OCI-LY7 (cell line): Measurements from ENCODE around the gene SLC26A9. TPM values are rescaled to one million over a fixed set of nuclear protein-coding genes. Genes with fewer than 3 reads are reported as not detected.

ENCODE experiments used
- BruUV-seq: library from RNA; stranded (reverse); fragments of 400-500 nt; replicated peaks from 2 replicates; lab custom pipeline; 2021; lab: Mats Ljungman, UMichigan
- CTCF ChIA-PET: fragments of 300-600 bp; sonication (Branson Sonifier 250); formaldehyde crosslinking; loops from one replicate; lab custom pipeline; 2022; ENCODE audit warnings: antibody characterized with exemption; ENCODE audit not compliant: unreplicated experiment; lab: Charles Lee
- POLR2A ChIA-PET: fragments of 300-600 bp; sonication (Branson Sonifier 250); formaldehyde crosslinking; loops from one replicate; lab custom pipeline; 2022; ENCODE audit warnings: antibody characterized with exemption; lab: Charles Lee
- DNase-seq: peaks from one replicate; pipeline ENCODE4 v3.0.0-alpha.2; 2015; ENCODE audit warnings: low spot score
- H2AFZ ChIP-seq: fragments of 200-600 bp; sonication (generic), shearing (Covaris generic); 2 replicates; pipeline ENCODE4 v1.6.1; 2014; ENCODE audit warnings: mild to moderate bottlenecking, antibody characterized with exemption, low read length, moderate library complexity
- H3K27ac ChIP-seq: fragments of 200-600 bp; sonication (generic); 2 replicates; pipeline ENCODE4 v1.5.1; 2014; ENCODE audit warnings: mixed run types, low read depth, mild to moderate bottlenecking, moderate library complexity, low read length, inconsistent platforms; ENCODE audit not compliant: poor library complexity, severe bottlenecking
- H3K36me3 ChIP-seq: fragments of 200-600 bp; sonication (generic); 2 replicates; pipeline ENCODE4 v1.6.1; 2014; ENCODE audit warnings: mild to moderate bottlenecking, antibody characterized with exemption, low read length, moderate library complexity, mixed read lengths; ENCODE audit not compliant: insufficient read depth
- H3K4me1 ChIP-seq: fragments of 200-600 bp; sonication (generic); 2 replicates; pipeline ENCODE4 v1.5.1; 2014; ENCODE audit warnings: mild to moderate bottlenecking, low read length; ENCODE audit not compliant: insufficient read depth, poor library complexity, severe bottlenecking
- H3K4me2 ChIP-seq: fragments of 200-600 bp; sonication (generic); 2 replicates; pipeline ENCODE4 v1.6.1; 2014; ENCODE audit warnings: mild to moderate bottlenecking, low read length
- H3K4me3 ChIP-seq: fragments of 200-600 bp; sonication (generic); 2 replicates; pipeline ENCODE4 v1.5.1; 2014; ENCODE audit warnings: mild to moderate bottlenecking, low read depth, low read length; ENCODE audit not compliant: poor library complexity, severe bottlenecking
- H3K79me2 ChIP-seq: fragments of 200-600 bp; sonication (generic); 2 replicates; pipeline ENCODE4 v1.6.1; 2016; ENCODE audit warnings: low read depth, mild to moderate bottlenecking, low read length, moderate library complexity, mixed read lengths; ENCODE audit not compliant: insufficient read depth
- H3K9me2 ChIP-seq: fragments of 200-600 bp; sonication (generic); 2 replicates; pipeline ENCODE4 v1.6.1; 2016; ENCODE audit warnings: mild to moderate bottlenecking, low read length, mixed read lengths; ENCODE audit not compliant: insufficient read depth
- H3K9me3 ChIP-seq: fragments of 200-600 bp; sonication (generic); 2 replicates; pipeline ENCODE4 v1.6.1; 2014; ENCODE audit warnings: mild to moderate bottlenecking, mixed run types, low read length, mixed read lengths
- H4K20me1 ChIP-seq: fragments of 200-600 bp; sonication (generic); 2 replicates; pipeline ENCODE4 v1.6.1; 2014; ENCODE audit warnings: mild to moderate bottlenecking, antibody characterized with exemption, low read length, moderate library complexity, mixed read lengths; ENCODE audit not compliant: insufficient read depth
- CTCF ChIP-seq: fragments of 200-600 bp; sonication (generic); conservative IDR thresholded peaks from 2 replicates; pipeline ENCODE4 v1.5.1; 2014; ENCODE audit warnings: mild to moderate bottlenecking, antibody characterized with exemption, low read length, moderate library complexity, mixed read lengths
- EZH2phosphoT487 ChIP-seq: fragments of 200-600 bp; sonication (generic); IDR thresholded peaks from 2 replicates; pipeline ENCODE4 v1.6.1; 2018; ENCODE audit warnings: low read depth, borderline replicate concordance, mild to moderate bottlenecking, mixed run types, antibody characterized with exemption, low read length, moderate library complexity, mixed read lengths
- intact Hi-C: fragments of 100-400 bp; cut with micrococcal nuclease; formaldehyde crosslinking; loops from one replicate; pipeline ENCODE4 v1.10.0; 2022; ENCODE audit not compliant: unreplicated experiment
- total RNA-seq, 2 experiments: library from RNA; depleted of rRNA in 1 of 2; stranded (reverse); fragments of >200 nt in 1 of 2; shearing (Covaris generic) in 1 of 2; gene quantifications; 2 replicates each; pipeline ENCODE4 v1.2.3, GENCODE V29; 2014 to 2022

SLC26A9 gene
- total RNA-seq, 2 experiments from 2014 or later: not detected

DNA sequence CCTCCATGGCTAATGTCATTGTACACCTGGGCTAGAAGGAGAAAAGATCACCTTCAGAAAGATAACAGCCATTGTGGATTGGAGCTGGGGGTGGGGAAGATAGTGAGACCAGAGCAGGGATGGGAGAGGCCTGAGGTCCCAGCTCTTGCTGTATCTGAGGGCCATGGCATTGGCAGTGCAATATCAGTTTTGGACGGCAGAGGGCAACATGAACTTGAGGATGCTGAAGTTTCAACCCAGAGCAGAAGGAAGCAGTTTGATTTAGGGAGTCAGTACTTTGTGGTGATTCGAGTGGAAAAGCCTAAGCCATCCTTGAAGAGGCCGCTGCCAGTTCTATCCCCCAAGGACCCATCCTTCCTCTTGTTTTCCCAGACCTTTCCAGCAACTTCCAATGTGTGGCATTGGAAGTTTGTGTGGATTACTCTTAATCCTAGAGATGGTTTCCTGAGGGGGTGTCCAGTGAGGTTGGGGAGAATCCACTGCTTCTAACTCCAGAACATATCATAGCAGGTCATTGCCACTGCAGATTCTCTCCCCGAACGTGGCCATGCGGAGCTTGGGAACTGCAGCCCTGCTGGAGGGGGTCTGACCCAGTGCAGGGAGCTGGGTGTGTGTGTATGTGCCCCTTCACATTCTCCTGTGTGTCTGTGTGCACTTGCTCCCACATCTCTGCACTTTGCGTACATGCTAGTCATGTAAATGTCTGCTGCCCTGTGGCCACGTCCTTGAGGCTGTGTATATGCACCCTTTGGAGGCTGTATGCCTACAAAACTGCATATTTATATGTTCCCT, 24.1 kb downstream of the SLC26A9 start:
- Histone ChIP-seq H3K79me2 (no peaks in the 10 kb centered on the region), H3K36me3 (no peaks in the 10 kb centered on the region), H3K9me3 (no peaks in the 10 kb centered on the region), H4K20me1 (no peaks in the 10 kb centered on the region), H3K4me3 (no peak overlapping the region), H3K4me2 (no peak overlapping the region), H3K4me1 (no peaks in the 10 kb centered on the region), H3K27ac (no peak overlapping the region), H3K9me2 (no peaks in the 10 kb centered on the region), H2AFZ (no peak overlapping the region)
- CTCF ChIA-PET: interaction anchor here (0.6 to 2.6 kb wide), 2 partner anchors 58 to 63 kb away, joined by 3 to 16 read pairs; no protein-coding TSS in a partner anchor
- DNase-seq: peak; percentile 69
- no peak for TF ChIP-seq EZH2phosphoT487
- peak; percentile 87 for TF ChIP-seq CTCF
- intact Hi-C loops: loop anchor here (1.0 to 5.0 kb wide), 3 partner anchors 58 to 262 kb away; no protein-coding TSS in a partner anchor
- POLR2A ChIA-PET: interaction anchor here (0.6 kb wide), 1 partner anchor 63 kb away, joined by 3 read pairs; no protein-coding TSS in a partner anchor
- no TSS peak for BruUV-seq

DNA sequence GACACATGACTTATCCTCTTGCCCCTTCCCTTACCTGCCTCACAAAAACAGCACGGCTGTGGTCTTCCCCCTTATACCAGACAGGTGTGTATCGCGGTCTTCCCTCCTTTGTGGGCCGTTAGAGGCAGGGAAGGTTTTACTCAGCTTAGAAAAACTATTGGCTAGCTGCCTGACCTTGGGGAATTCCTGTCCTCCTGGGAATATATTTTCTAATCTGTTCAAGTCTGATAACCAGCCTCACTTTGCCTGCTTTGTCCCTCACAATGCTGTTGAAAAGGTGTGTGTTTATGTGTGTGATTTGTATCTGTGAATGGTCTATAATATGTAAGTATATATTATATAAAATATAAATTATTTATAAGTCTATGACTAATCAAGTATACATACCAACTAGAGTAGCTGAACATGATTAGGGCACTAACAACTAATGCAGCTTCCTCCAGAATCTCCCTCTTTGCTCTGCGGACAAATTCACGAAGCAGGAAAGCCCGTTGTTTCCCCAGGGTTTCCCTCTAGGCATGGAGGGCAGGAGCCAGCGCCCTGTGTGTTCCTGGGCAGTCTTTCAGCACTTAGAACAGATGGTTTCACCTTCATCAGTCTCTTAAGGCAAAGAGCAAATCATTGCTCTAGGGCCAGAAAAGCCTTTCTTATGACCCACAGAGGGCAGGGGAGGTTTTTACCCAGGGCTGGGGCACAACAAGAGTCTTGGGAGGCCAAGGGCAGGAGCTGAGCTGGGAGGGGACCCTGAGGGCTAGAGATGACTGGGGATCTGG, 25.6 kb downstream of the SLC26A9 start:
- DNase-seq: no peak
- H3K9me2 ChIP-seq: no peaks in the 10 kb centered on the region
- no peak overlapping the region for H3K4me2 ChIP-seq
- no peaks in the 10 kb centered on the region for H4K20me1 ChIP-seq
- TF ChIP-seq EZH2phosphoT487: no peak
- no peak for TF ChIP-seq CTCF
- no TSS peak for BruUV-seq
- H3K4me1 ChIP-seq: no peaks in the 10 kb centered on the region
- intact Hi-C loops: loop anchor here (5.0 kb wide), 1 partner anchor 260 kb away; no protein-coding TSS in a partner anchor
- no peaks in the 10 kb centered on the region for H3K9me3 ChIP-seq
- CTCF ChIA-PET: interaction anchor here (0.9 to 2.6 kb wide), 3 partner anchors 60 to 126 kb away, joined by 3 to 16 read pairs (median 4); no protein-coding TSS in a partner anchor
- no peaks in the 10 kb centered on the region for H3K79me2 ChIP-seq
- POLR2A ChIA-PET: interaction anchor here (1.0 kb wide), 2 partner anchors 82 to 169 kb away, joined by 3 to 4 read pairs; no protein-coding TSS in a partner anchor
- H3K27ac ChIP-seq: no peak overlapping the region
- no peaks in the 10 kb centered on the region for H3K36me3 ChIP-seq
- H2AFZ ChIP-seq: no peak overlapping the region
- H3K4me3 ChIP-seq: no peak overlapping the region
